GM23248 (cell line): Measurements from ENCODE around the gene ABCC6. TPM values are rescaled to one million over a fixed set of nuclear protein-coding genes. Genes with fewer than 3 reads are reported as not detected.
A peak's percentile ranks its signal among the peaks of the same experiment; 100 is the strongest.
"Not testable (repeated sequence)": the region's sequence is repeated elsewhere in the genome, so short reads cannot be mapped to it uniquely, and the experiment has no call there.

Experiments
- DNase-seq: peaks from one replicate; pipeline ENCODE4 v3.0.0-alpha.2; 2015
- H2AFZ ChIP-seq: fragments of 200-600 bp; sonication (generic); 2 replicates; pipeline ENCODE4 v1.6.1; 2016; ENCODE audit warnings: antibody characterized with exemption
- H3F3A ChIP-seq: fragments of 200-600 bp; sonication (generic); 2 replicates; pipeline ENCODE4 v1.6.1; 2016; ENCODE audit warnings: mild to moderate bottlenecking, antibody characterized with exemption, mixed run types; ENCODE audit not compliant: insufficient read depth
- H3K27ac ChIP-seq: fragments of 200-600 bp; sonication (generic); 2 replicates; pipeline ENCODE4 v1.5.1; 2016; ENCODE audit warnings: mild to moderate bottlenecking
- H3K27me3 ChIP-seq: fragments of 200-600 bp; sonication (generic); replicated peaks from 2 replicates; pipeline ENCODE4 v1.6.1; 2016; ENCODE audit warnings: mild to moderate bottlenecking; ENCODE audit not compliant: insufficient read depth
- H3K36me3 ChIP-seq: fragments of 200-600 bp; sonication (generic); 2 replicates; pipeline ENCODE4 v1.6.1; 2016; ENCODE audit warnings: low read depth, mild to moderate bottlenecking
- H3K4me1 ChIP-seq: fragments of 200-600 bp; sonication (generic); 2 replicates; pipeline ENCODE4 v1.6.1; 2016; ENCODE audit warnings: mild to moderate bottlenecking; ENCODE audit not compliant: insufficient read depth
- H3K4me2 ChIP-seq: fragments of 200-600 bp; sonication (generic); one replicate; pipeline ENCODE4 v1.6.1; 2016; ENCODE audit warnings: mild to moderate bottlenecking; ENCODE audit not compliant: unreplicated experiment
- H3K4me3 ChIP-seq: fragments of 200-600 bp; sonication (generic); 2 replicates; pipeline ENCODE4 v1.5.1; 2016; ENCODE audit warnings: mild to moderate bottlenecking
- H3K79me2 ChIP-seq: fragments of 200-600 bp; sonication (generic); 2 replicates; pipeline ENCODE4 v1.6.1; 2016; ENCODE audit warnings: mild to moderate bottlenecking; ENCODE audit not compliant: insufficient read depth
- H3K9ac ChIP-seq: fragments of 200-600 bp; sonication (generic); 2 replicates; pipeline ENCODE4 v1.6.1; 2016; ENCODE audit warnings: mild to moderate bottlenecking
- H3K9me2 ChIP-seq: fragments of 200-600 bp; sonication (generic); 2 replicates; pipeline ENCODE4 v1.6.1; 2016; ENCODE audit warnings: mixed run types, mild to moderate bottlenecking, moderate library complexity; ENCODE audit not compliant: insufficient read depth
- H3K9me3 ChIP-seq: fragments of 200-600 bp; sonication (generic); one replicate; pipeline ENCODE4 v1.6.1; 2017; ENCODE audit warnings: low read depth
- H4K20me1 ChIP-seq: fragments of 200-600 bp; sonication (generic); 2 replicates; pipeline ENCODE4 v1.6.0; 2016; ENCODE audit not compliant: insufficient read depth
- WGBS, 2 experiments: methylation state at CpG; one replicate each; pipeline ENCODE4 v1.1.6; 2015 to 2017; ENCODE audit warnings: low lambda C conversion rate in 2 of 2, low coverage in 1 of 2; ENCODE audit errors: missing lambda C conversion rate in 2 of 2; 5-methylcytosine and 5-hydroxymethylcytosine counted together
- in situ Hi-C: fragments of 300-500 bp; cut with MboI; formaldehyde crosslinking; loops from 2 replicates; pipeline ENCODE4 v1.15.0; 2020
- polyA plus RNA-seq: library from polyadenylated mRNA; unstranded; fragments of >200 nt; fragmentation: Nextera tagmentation; extraction: Ambion mirVana; gene quantifications from 2 replicates; pipeline ENCODE4 v1.2.1, GENCODE V29; 2016
- total RNA-seq: library from RNA; depleted of rRNA; stranded (reverse); fragments of >200 nt; shearing (Covaris generic); gene quantifications from 2 replicates; pipeline ENCODE4 v1.2.3, GENCODE V29; 2014

Gene ABCC6
- total and polyA plus RNA-seq, 2 experiments from 2014 or later, result 0.24 TPM; not detected in 1

GRCh38 chr16:16246578-16247262 is 23.4 kb upstream of the ABCC6 start:
- H3K79me2 ChIP-seq, H3K27me3 ChIP-seq, H3K9me2 ChIP-seq, H3K9ac ChIP-seq, H3K4me2 ChIP-seq, DNase-seq, in situ Hi-C loops, H2AFZ ChIP-seq, H3K27ac ChIP-seq, H3K9me3 ChIP-seq, H3K4me1 ChIP-seq, H3K36me3 ChIP-seq, H3F3A ChIP-seq, H4K20me1 ChIP-seq, H3K4me3 ChIP-seq: not testable (repeated sequence)
- WGBS, 2 experiments, result 95 to 97% methylated on average over 2 to 3 of the region's 8 CpGs

- H4K20me1 ChIP-seq, H3K36me3 ChIP-seq, H3K9me3 ChIP-seq, H3F3A ChIP-seq, H2AFZ ChIP-seq, H3K4me2 ChIP-seq, H3K9me2 ChIP-seq, H3K79me2 ChIP-seq, H3K4me1 ChIP-seq, H3K27me3 ChIP-seq, H3K27ac ChIP-seq, DNase-seq, in situ Hi-C loops, H3K9ac ChIP-seq, H3K4me3 ChIP-seq: not testable (repeated sequence)
- WGBS, 2 experiments, result 99% methylated on average over 10 to 11 of the region's 11 CpGs
Measured at GRCh38 chr16:16243886-16244285, 20.6 kb upstream of the ABCC6 start.

GRCh38 chr16:16240667-16241066 is 17.4 kb upstream of the ABCC6 start:
- DNase-seq, H4K20me1 ChIP-seq: not testable (repeated sequence)

GRCh38 chr16:16237738-16238137 is 14.4 kb upstream of the ABCC6 start:
- in situ Hi-C loops, DNase-seq, H3K9ac ChIP-seq, H3K4me2 ChIP-seq, H3K36me3 ChIP-seq, H3F3A ChIP-seq, H3K4me1 ChIP-seq, H3K79me2 ChIP-seq, H3K27ac ChIP-seq, H3K9me2 ChIP-seq, H3K9me3 ChIP-seq, H3K4me3 ChIP-seq, H4K20me1 ChIP-seq, H3K27me3 ChIP-seq, H2AFZ ChIP-seq: not testable (repeated sequence)
- WGBS, 2 experiments, result 98 to 100% methylated on average over 5 of the region's 5 CpGs

More at GRCh38 chr16:16240667-16241066, 17.4 kb upstream of the ABCC6 start:
- H3K9me2 ChIP-seq, in situ Hi-C loops, H3K27ac ChIP-seq, H3K79me2 ChIP-seq, H3K36me3 ChIP-seq, H2AFZ ChIP-seq, H3K4me3 ChIP-seq, H3K4me2 ChIP-seq, H3F3A ChIP-seq, H3K9ac ChIP-seq, H3K27me3 ChIP-seq, H3K4me1 ChIP-seq, H3K9me3 ChIP-seq: not testable (repeated sequence)
- WGBS, 2 experiments, result 88 to 94% methylated on average over 3 to 4 of the region's 4 CpGs

GRCh38 chr16:16237071-16237470 is 13.8 kb upstream of the ABCC6 start:
- WGBS, 2 experiments, result 85 to 91% methylated on average over 6 of the region's 6 CpGs
- H3K27ac ChIP-seq, H3K4me2 ChIP-seq, H4K20me1 ChIP-seq, H3K4me3 ChIP-seq, in situ Hi-C loops, H3F3A ChIP-seq, H3K79me2 ChIP-seq, H3K4me1 ChIP-seq, H3K36me3 ChIP-seq, H3K9me3 ChIP-seq, H3K9ac ChIP-seq, H3K27me3 ChIP-seq, DNase-seq, H3K9me2 ChIP-seq, H2AFZ ChIP-seq: not testable (repeated sequence)

GRCh38 chr16:16232692-16233061 is 9.4 kb upstream of the ABCC6 start:
- H3K4me2 ChIP-seq, DNase-seq, H3K79me2 ChIP-seq, H3K4me3 ChIP-seq, H3K27ac ChIP-seq, H3K4me1 ChIP-seq, H3K9me3 ChIP-seq, H3K36me3 ChIP-seq, H3F3A ChIP-seq, H3K9ac ChIP-seq, H2AFZ ChIP-seq, H4K20me1 ChIP-seq, in situ Hi-C loops, H3K9me2 ChIP-seq, H3K27me3 ChIP-seq: not testable (repeated sequence)
- WGBS, 2 experiments, result no CpG with 5 or more reads among the region's 39 CpGs

- H3F3A ChIP-seq, H3K79me2 ChIP-seq, H3K36me3 ChIP-seq, DNase-seq, H4K20me1 ChIP-seq, H3K4me1 ChIP-seq, H3K9ac ChIP-seq, H3K9me2 ChIP-seq, H3K27ac ChIP-seq, H3K9me3 ChIP-seq, H2AFZ ChIP-seq, in situ Hi-C loops, H3K4me2 ChIP-seq, H3K27me3 ChIP-seq: not testable (repeated sequence)
- H3K4me3 ChIP-seq, result peak overlapping the region; percentile 35; the same call in 1 of the 2 replicates
- WGBS, 2 experiments, result 28 to 35% methylated on average over 15 to 19 of the region's 24 CpGs
Measured at GRCh38 chr16:16223662-16224241, 458 bp upstream of the ABCC6 start.
